ENCODE data around the gene BORA. TPM values are rescaled to one million over a fixed set of nuclear protein-coding genes. Genes with fewer than 3 reads are reported as not detected.

Gene BORA
- total RNA-seq, 2 experiments from 2014 or later = 25.6 to 28.5 TPM

GRCh38 chr13:72726726-72727416 is 852 bp upstream of the BORA start:
- no peaks in the 10 kb centered on the region for H3K9me3 Mint-ChIP-seq
- no peaks in the 10 kb centered on the region for H3K27me3 Mint-ChIP-seq
- peaks cover 56% of the 10 kb centered on the region for H3K4me1 Mint-ChIP-seq
- peak overlapping the region; percentile 92 for H3K4me3 Mint-ChIP-seq
- ChIA-PET POLR2A (interaction anchor here (1.1 kb wide), 1 partner anchor 54 kb away, joined by 4 read pairs; the partner anchor contains the start of gene DIS3), CTCF (interaction anchor here (1.4 kb wide), 1 partner anchor 83 kb away, joined by 4 read pairs; no protein-coding TSS in a partner anchor)
- peaks cover 64% of the 10 kb centered on the region for H3K36me3 Mint-ChIP-seq (ENCODE audit: low read depth)
- DNase-seq = peak; percentile 59
- peak overlapping the region; percentile 84 for H3K27ac Mint-ChIP-seq

- Mint-ChIP-seq H3K4me1 (peaks cover 54% of the 10 kb centered on the region), H3K36me3 (ENCODE audit: low read depth) (peaks cover 58% of the 10 kb centered on the region)
- POLR2A ChIA-PET = interaction anchor here (0.7 to 4.0 kb wide), 10 partner anchors 10 to 1299 kb away, joined by 3 to 26 read pairs (median 3); partner anchors contain the start of genes DIS3 and PIBF1
These were observed 525 bp downstream of the BORA start for GRCh38 chr13:72728290-72728605.

GRCh38 chr13:72737033-72737432 is 9.3 kb downstream of the BORA start:
- Mint-ChIP-seq H3K27ac (no peak overlapping the region), H3K9me3 (no peaks in the 10 kb centered on the region), H3K4me3 (no peak overlapping the region), H3K4me1 (peaks cover 28% of the 10 kb centered on the region), H3K36me3 (ENCODE audit: low read depth) (peaks cover 73% of the 10 kb centered on the region), H3K27me3 (no peaks in the 10 kb centered on the region)
- ChIA-PET POLR2A (interaction anchor here (0.6 kb wide), 1 partner anchor 12 kb away, joined by 4 read pairs; no protein-coding TSS in a partner anchor), CTCF (no interaction called here)
- no peak for DNase-seq

More at GRCh38 chr13:72728290-72728605, 525 bp downstream of the BORA start:
- H3K27me3 Mint-ChIP-seq = no peaks in the 10 kb centered on the region
- peak overlapping the region; percentile 84 for H3K27ac Mint-ChIP-seq
- CTCF ChIA-PET = interaction anchor here (0.9 to 1.9 kb wide), 3 partner anchors 43 to 53 kb away, joined by 3 to 5 read pairs (median 3); no protein-coding TSS in a partner anchor
- no peak for DNase-seq
- H3K9me3 Mint-ChIP-seq = no peaks in the 10 kb centered on the region
- H3K4me3 Mint-ChIP-seq = peak overlapping the region; percentile 92

GRCh38 chr13:72740015-72740414 is 12.3 kb downstream of the BORA start:
- H3K4me1 Mint-ChIP-seq = peaks cover 21% of the 10 kb centered on the region
- ChIA-PET CTCF (no interaction called here), POLR2A (interaction anchor here (1.5 kb wide), 1 partner anchor 12 kb away, joined by 4 read pairs; the partner anchor contains the start of genes BORA and MZT1)
- no peaks in the 10 kb centered on the region for H3K9me3 Mint-ChIP-seq
- no peak overlapping the region for H3K27ac Mint-ChIP-seq
- H3K36me3 Mint-ChIP-seq (ENCODE audit: low read depth) = peaks cover 69% of the 10 kb centered on the region
- H3K27me3 Mint-ChIP-seq = no peaks in the 10 kb centered on the region
- no peak for DNase-seq
- H3K4me3 Mint-ChIP-seq = no peak overlapping the region

GRCh38 chr13:72745260-72745659 is 17.5 kb downstream of the BORA start:
- Mint-ChIP-seq H3K4me3 (no peak overlapping the region), H3K27ac (no peak overlapping the region), H3K36me3 (ENCODE audit: low read depth) (peaks cover 70% of the 10 kb centered on the region), H3K9me3 (no peaks in the 10 kb centered on the region), H3K27me3 (no peaks in the 10 kb centered on the region), H3K4me1 (peaks cover 18% of the 10 kb centered on the region)
- ChIA-PET CTCF (no interaction called here), POLR2A (no interaction called here)
- no peak for DNase-seq

GRCh38 chr13:72751220-72751619 is 23.5 kb downstream of the BORA start:
- no peaks in the 10 kb centered on the region for H3K27me3 Mint-ChIP-seq
- no peaks in the 10 kb centered on the region for H3K9me3 Mint-ChIP-seq
- H3K36me3 Mint-ChIP-seq (ENCODE audit: low read depth) = peaks cover 79% of the 10 kb centered on the region
- no peak overlapping the region for H3K4me3 Mint-ChIP-seq
- no peak for DNase-seq
- H3K4me1 Mint-ChIP-seq = peaks cover 4% of the 10 kb centered on the region
- ChIA-PET CTCF (no interaction called here), POLR2A (no interaction called here)
- H3K27ac Mint-ChIP-seq = no peak overlapping the region

- Mint-ChIP-seq H3K9me3 (no peaks in the 10 kb centered on the region), H3K27ac (no peak overlapping the region), H3K4me3 (no peak overlapping the region), H3K36me3 (ENCODE audit: low read depth) (peaks cover 74% of the 10 kb centered on the region), H3K27me3 (no peaks in the 10 kb centered on the region), H3K4me1 (peaks cover 1% of the 10 kb centered on the region)
- DNase-seq = no peak
- CTCF ChIA-PET = no interaction called here
- POLR2A ChIA-PET = interaction anchor here (1.4 kb wide), 1 partner anchor 12 kb away, joined by 6 read pairs; no protein-coding TSS in a partner anchor
These were observed 26.4 kb downstream of the BORA start for GRCh38 chr13:72754111-72754510.

- CTCF ChIA-PET = no interaction called here
- Mint-ChIP-seq H3K4me3 (no peak overlapping the region), H3K9me3 (no peaks in the 10 kb centered on the region), H3K27ac (no peak overlapping the region), H3K27me3 (no peaks in the 10 kb centered on the region), H3K36me3 (ENCODE audit: low read depth) (peaks cover 69% of the 10 kb centered on the region), H3K4me1 (no peaks in the 10 kb centered on the region)
- no peak for DNase-seq
- POLR2A ChIA-PET = no interaction called here
These were observed 30.2 kb downstream of the BORA start for GRCh38 chr13:72757792-72758535.

GRCh38 chr13:72760189-72760588 is 32.5 kb downstream of the BORA start:
- CTCF ChIA-PET = interaction anchor here (1.0 kb wide), 1 partner anchor 14 kb away, joined by 3 read pairs; no protein-coding TSS in a partner anchor
- Mint-ChIP-seq H3K4me3 (no peak overlapping the region), H3K36me3 (ENCODE audit: low read depth) (peaks cover 60% of the 10 kb centered on the region), H3K9me3 (no peaks in the 10 kb centered on the region), H3K4me1 (no peaks in the 10 kb centered on the region), H3K27ac (no peak overlapping the region), H3K27me3 (no peaks in the 10 kb centered on the region)
- POLR2A ChIA-PET = no interaction called here
- no peak for DNase-seq

- H3K4me1 Mint-ChIP-seq = peaks cover 2% of the 10 kb centered on the region
- ChIA-PET POLR2A (no interaction called here), CTCF (no interaction called here)
- H3K27ac Mint-ChIP-seq = no peak overlapping the region
- H3K27me3 Mint-ChIP-seq = no peaks in the 10 kb centered on the region
- H3K4me3 Mint-ChIP-seq = no peak overlapping the region
- H3K36me3 Mint-ChIP-seq (ENCODE audit: low read depth) = peaks cover 60% of the 10 kb centered on the region
- no peaks in the 10 kb centered on the region for H3K9me3 Mint-ChIP-seq
- DNase-seq = no peak
These were observed 35.7 kb downstream of the BORA start for GRCh38 chr13:72763411-72763810.

- CTCF ChIA-PET = no interaction called here
- DNase-seq = no peak
- peaks cover 21% of the 10 kb centered on the region for H3K4me1 Mint-ChIP-seq
- no peaks in the 10 kb centered on the region for H3K27me3 Mint-ChIP-seq
- H3K36me3 Mint-ChIP-seq (ENCODE audit: low read depth) = peaks cover 64% of the 10 kb centered on the region
- H3K9me3 Mint-ChIP-seq = no peaks in the 10 kb centered on the region
- H3K27ac Mint-ChIP-seq = no peak overlapping the region
- POLR2A ChIA-PET = no interaction called here
- H3K4me3 Mint-ChIP-seq = no peak overlapping the region
These were observed 46.3 kb downstream of the BORA start for GRCh38 chr13:72774019-72774418.

GRCh38 chr13:72781451-72782439 is 54.0 kb downstream of the BORA start, which contains the start of the genes DIS3 and PIBF1:
DIS3 (minus strand) TSS chr13:72781900; CDS start chr13:72781832, 68 bp downstream.
PIBF1 (plus strand) TSS chr13:72782133; CDS start chr13:72783470, 1,337 bp downstream.
- peak within 1 kb of the TSS; percentile 93 for H3K27ac Mint-ChIP-seq
- CTCF ChIA-PET = interaction anchor here (0.8 to 1.0 kb wide), 2 partner anchors 11 to 53 kb away, joined by 3 read pairs; no protein-coding TSS in a partner anchor

More at GRCh38 chr13:72781451-72782439, 54.0 kb downstream of the BORA start, which contains the start of the genes DIS3 and PIBF1:
- Mint-ChIP-seq H3K4me3 (peak within 1 kb of the TSS; percentile 95), H3K36me3 (ENCODE audit: low read depth) (peaks cover 46% of the 10 kb centered on the region), H3K27me3 (no peaks in the 10 kb centered on the region), H3K4me1 (peaks cover 63% of the 10 kb centered on the region), H3K9me3 (no peaks in the 10 kb centered on the region)
- DNase-seq = peak; percentile 98
- POLR2A ChIA-PET = interaction anchor here (0.6 to 4.6 kb wide), 4 partner anchors 53 to 64 kb away, joined by 3 to 26 read pairs (median 4); partner anchors contain the start of genes BORA and MZT1
